HepG2 (cell line): ENCODE data around the gene CNTFR. TPM values are rescaled to one million over a fixed set of nuclear protein-coding genes. Genes with fewer than 3 reads are reported as not detected.

Source experiments
- ARID2 ChIP-seq: sonication (generic); formaldehyde crosslinking; IDR thresholded peaks from 2 replicates; pipeline ENCODE4 v1.8.1; 2022; ENCODE audit warnings: mild to moderate bottlenecking, missing genetic modification reagents, borderline replicate concordance
- DZIP1 ChIP-seq: sonication (generic); formaldehyde crosslinking; IDR thresholded peaks from 2 replicates; pipeline ENCODE4 v1.5.0; 2020; ENCODE audit warnings: mild to moderate bottlenecking, missing genetic modification reagents
- HNRNPUL1 ChIP-seq: fragments of 200-400 bp; formaldehyde crosslinking; IDR thresholded peaks from 2 replicates; pipeline ENCODE4 v1.6.1; 2017; ENCODE audit warnings: low read depth, mild to moderate bottlenecking, low read length, moderate library complexity
- PITX1 ChIP-seq: sonication (generic); formaldehyde crosslinking; IDR thresholded peaks from 2 replicates; pipeline ENCODE4 v1.5.1; 2020; ENCODE audit warnings: mild to moderate bottlenecking, missing genetic modification reagents
- PLSCR1 ChIP-seq: sonication (generic); formaldehyde crosslinking; IDR thresholded peaks from 2 replicates; pipeline ENCODE4 v1.5.0; 2020; ENCODE audit warnings: missing genetic modification reagents, mild to moderate bottlenecking, borderline replicate concordance
- RBFOX2 ChIP-seq: fragments of 200-400 bp; formaldehyde crosslinking; IDR thresholded peaks from 2 replicates; pipeline ENCODE4 v1.6.1; 2017; ENCODE audit warnings: low read depth, mild to moderate bottlenecking, low read length
- SMC3 ChIP-seq: IDR thresholded peaks from 2 replicates; pipeline ENCODE4 v1.6.1; 2011; ENCODE audit warnings: low read length, improper control_type of control experiment
- SNAPC4 ChIP-seq: sonication (generic); formaldehyde crosslinking; IDR thresholded peaks from 2 replicates; pipeline ENCODE4 v1.4.0; 2020; ENCODE audit warnings: mild to moderate bottlenecking, missing genetic modification reagents
- SOX5 ChIP-seq: IDR thresholded peaks from 2 replicates; pipeline ENCODE4 v1.6.1; 2016; ENCODE audit warnings: borderline replicate concordance
- U2AF2 ChIP-seq: fragments of 200-400 bp; formaldehyde crosslinking; IDR thresholded peaks from 2 replicates; pipeline ENCODE4 v1.6.1; 2017; ENCODE audit warnings: low read depth, mild to moderate bottlenecking, low read length
- ZNF18 ChIP-seq: sonication (generic); formaldehyde crosslinking; IDR thresholded peaks from 2 replicates; pipeline ENCODE4 v1.8.0; 2022; ENCODE audit warnings: mild to moderate bottlenecking, missing genetic modification reagents; ENCODE audit not compliant: insufficient replicate concordance
- ZNF34 ChIP-seq: sonication (generic); formaldehyde crosslinking; IDR thresholded peaks from 2 replicates; pipeline ENCODE4 v1.4.0; 2020; ENCODE audit warnings: mild to moderate bottlenecking, missing genetic modification reagents, borderline replicate concordance
- ZNF430 ChIP-seq: sonication (generic); formaldehyde crosslinking; IDR thresholded peaks from 2 replicates; pipeline ENCODE4 v1.9.0; 2021; ENCODE audit warnings: mild to moderate bottlenecking, missing genetic modification reagents
- ZNF501 ChIP-seq: sonication (generic); formaldehyde crosslinking; IDR thresholded peaks from 2 replicates; pipeline ENCODE4 v1.5.1; 2020; ENCODE audit warnings: mild to moderate bottlenecking, moderate library complexity, missing genetic modification reagents
- ZNF672 ChIP-seq: sonication (generic); formaldehyde crosslinking; IDR thresholded peaks from 2 replicates; pipeline ENCODE4 v1.8.1; 2022; ENCODE audit warnings: missing genetic modification reagents
- ZNF703 ChIP-seq: sonication (generic); formaldehyde crosslinking; IDR thresholded peaks from 2 replicates; pipeline ENCODE4 v1.5.1; 2020; ENCODE audit warnings: missing genetic modification reagents, mild to moderate bottlenecking, moderate library complexity, borderline replicate concordance
- ZNF816 ChIP-seq: sonication (generic); formaldehyde crosslinking; IDR thresholded peaks from 2 replicates; pipeline ENCODE4 v1.8.0; 2022; ENCODE audit warnings: missing genetic modification reagents, mild to moderate bottlenecking, borderline replicate concordance
- polyA plus RNA-seq, 8 experiments: library from polyadenylated mRNA; depleted of rRNA in 3 of 8; stranded (reverse) in 7 of 8; unstranded in 1 of 8; fragments of >200 nt; fragmentation: Illumina TruSeq in 4 of 8; extraction: Trizol in 4 of 8; gene quantifications; 2 replicates each; pipeline versions ENCODE4 v1.2.1 to v1.2.3, GENCODE V29; 2011 to 2016; ENCODE audit warnings: low read depth in 4 of 8, missing spikeins in 1 of 8, mixed read lengths in 1 of 8; ENCODE audit not compliant: insufficient read depth in 1 of 8
- total RNA-seq, 5 experiments: library from RNA; depleted of rRNA; stranded (reverse); fragments of >200 nt; fragmentation: Illumina TruSeq; extraction: Trizol; gene quantifications; 2 replicates each; pipeline ENCODE4 v1.2.3, GENCODE V29; 2016; ENCODE audit warnings: low read depth in 1 of 5
- TF ChIP-seq, protein P1 (sequence below): sonication (generic); formaldehyde crosslinking; conservative IDR thresholded peaks from 2 replicates; pipeline ENCODE4 v1.4.0; 2020; ENCODE audit warnings: missing genetic modification reagents

CNTFR gene
- total and polyA plus RNA-seq, 2 of the 13 experiments (the other 11 are each of a cell fraction or from before 2014, with no cell fraction given), result not detected

GRCh38 chr9:34544035-34544434 lies 45.5 kb downstream of the CNTFR start (continued):
- TF ChIP-seq ZNF816 (CRISPR knock-in tag) (no peak), SNAPC4 (CRISPR knock-in tag) (no peak), ZNF18 (no peak), U2AF2 (no peak), ZNF34 (no peak), SOX5 (peak; percentile 66; the same call in 1 of the 2 replicates), ARID2 (no peak), HNRNPUL1 (no peak), PLSCR1 (no peak), ZNF430 (CRISPR knock-in tag) (no peak), ZNF501 (CRISPR knock-in tag) (no peak), DZIP1 (no peak), SMC3 (no peak), PITX1 (CRISPR knock-in tag) (peak; percentile 77), RBFOX2 (no peak), ZNF672 (CRISPR knock-in tag) (no peak), ZNF703 (CRISPR knock-in tag) (no peak)
- TF ChIP-seq, protein P1, sequence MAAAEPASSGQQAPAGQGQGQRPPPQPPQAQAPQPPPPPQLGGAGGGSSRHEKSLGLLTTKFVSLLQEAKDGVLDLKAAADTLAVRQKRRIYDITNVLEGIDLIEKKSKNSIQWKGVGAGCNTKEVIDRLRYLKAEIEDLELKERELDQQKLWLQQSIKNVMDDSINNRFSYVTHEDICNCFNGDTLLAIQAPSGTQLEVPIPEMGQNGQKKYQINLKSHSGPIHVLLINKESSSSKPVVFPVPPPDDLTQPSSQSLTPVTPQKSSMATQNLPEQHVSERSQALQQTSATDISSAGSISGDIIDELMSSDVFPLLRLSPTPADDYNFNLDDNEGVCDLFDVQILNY, result no peak
